Endothelial cell (in vitro differentiated cells): ENCODE data around the gene DBH. TPM values are rescaled to one million over a fixed set of nuclear protein-coding genes. Genes with fewer than 3 reads are reported as not detected.

ENCODE experiments used
- DNase-seq: peaks from one replicate; pipeline ENCODE4 v3.0.0; 2021; ENCODE audit warnings: low spot score
- H3K27ac Mint-ChIP-seq: one replicate; pipeline ENCODE4 v1.8.0; 2021; ENCODE audit warnings: mixed read lengths, inconsistent platforms; ENCODE audit not compliant: unreplicated experiment
- H3K27me3 Mint-ChIP-seq: one replicate; pipeline ENCODE4 v1.8.0; 2021; ENCODE audit warnings: mild to moderate bottlenecking, moderate library complexity, mixed read lengths, inconsistent platforms; ENCODE audit not compliant: unreplicated experiment
- H3K36me3 Mint-ChIP-seq: one replicate; pipeline ENCODE4 v1.8.0; 2021; ENCODE audit warnings: mild to moderate bottlenecking, low read depth, mixed read lengths, inconsistent platforms; ENCODE audit not compliant: unreplicated experiment
- H3K4me1 Mint-ChIP-seq: one replicate; pipeline ENCODE4 v1.8.0; 2021; ENCODE audit warnings: mild to moderate bottlenecking, mixed read lengths, inconsistent platforms; ENCODE audit not compliant: unreplicated experiment
- H3K4me3 Mint-ChIP-seq: one replicate; pipeline ENCODE4 v1.8.0; 2021; ENCODE audit warnings: mild to moderate bottlenecking, mixed read lengths, inconsistent platforms; ENCODE audit not compliant: unreplicated experiment
- H3K9me3 Mint-ChIP-seq: one replicate; pipeline ENCODE4 v1.8.0; 2021; ENCODE audit warnings: mixed read lengths, inconsistent platforms; ENCODE audit not compliant: unreplicated experiment
- CTCF ChIP-seq: fragments of 200-600 bp; sonication (generic); IDR thresholded peaks from one replicate; pipeline ENCODE4 v1.5.0; 2021; ENCODE audit warnings: antibody characterized with exemption; ENCODE audit not compliant: unreplicated experiment
- total RNA-seq: library from RNA; stranded (reverse); fragmentation: NEBNext Ultra II Directional; extraction: Animal tissue kit (Norgen Biotek cat#: 25700); gene quantifications from one replicate; pipeline ENCODE4 v1.2.1, GENCODE V29; 2021; ENCODE audit not compliant: unreplicated experiment

DBH gene
- total RNA-seq, 1 donor from 2014 or later, result 0.08 TPM

DNA sequence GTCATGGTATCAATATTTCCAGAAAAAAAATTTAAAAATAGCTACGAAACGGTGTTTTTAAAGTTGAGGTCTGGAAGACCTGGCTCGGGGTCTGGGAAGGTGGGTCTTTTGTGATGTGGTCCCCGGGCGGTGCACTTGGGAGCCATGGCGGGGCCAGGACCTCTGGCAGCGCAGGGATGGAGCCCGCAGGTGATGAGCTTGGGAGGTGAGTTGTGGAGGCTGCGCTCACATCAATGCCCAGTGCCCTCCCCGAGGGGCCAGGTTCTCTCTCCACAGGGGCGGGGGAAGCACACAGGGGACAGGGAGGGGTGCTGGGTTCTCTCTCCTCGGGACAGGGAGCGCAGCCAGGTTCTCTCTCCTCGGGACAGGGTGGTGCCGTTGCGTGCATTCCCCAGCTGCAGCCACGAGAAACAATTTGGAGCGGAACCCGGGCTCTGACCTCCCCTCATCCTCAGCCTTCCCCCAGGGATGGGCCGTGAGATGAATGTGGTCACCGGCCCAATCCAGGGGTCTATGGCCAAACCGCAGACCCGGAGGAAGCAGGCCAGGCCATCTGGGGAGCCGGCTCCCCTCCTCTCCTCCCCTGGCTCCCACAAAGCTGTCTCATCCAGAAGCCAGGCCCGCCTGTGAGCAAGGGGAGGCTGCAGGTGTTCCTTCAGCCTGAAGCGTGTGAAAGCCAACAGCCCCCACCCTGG, 25.8 kb downstream of the DBH start:
- Mint-ChIP-seq H3K4me1 (peaks cover 5% of the 10 kb centered on the region), H3K36me3 (no peaks in the 10 kb centered on the region), H3K4me3 (no peak overlapping the region), H3K27me3 (peaks cover 4% of the 10 kb centered on the region), H3K9me3 (no peaks in the 10 kb centered on the region), H3K27ac (no peak overlapping the region)
- no peak for TF ChIP-seq CTCF
- no peak for DNase-seq

GRCh38 chr9:133664173-133665050, 28.2 kb downstream of the DBH start:
- Mint-ChIP-seq H3K4me1 (peaks cover 9% of the 10 kb centered on the region), H3K36me3 (peaks cover 4% of the 10 kb centered on the region), H3K9me3 (no peaks in the 10 kb centered on the region), H3K27ac (no peak overlapping the region), H3K4me3 (no peak overlapping the region), H3K27me3 (peaks cover 2% of the 10 kb centered on the region)
- no peak for TF ChIP-seq CTCF
- no peak for DNase-seq

GRCh38 chr9:133665096-133665495, 28.9 kb downstream of the DBH start:
- DNase-seq, result no peak
- H3K4me1 Mint-ChIP-seq, result peaks cover 9% of the 10 kb centered on the region
- peaks cover 4% of the 10 kb centered on the region for H3K36me3 Mint-ChIP-seq
- no peak overlapping the region for H3K27ac Mint-ChIP-seq
- no peaks in the 10 kb centered on the region for H3K9me3 Mint-ChIP-seq
- no peak for TF ChIP-seq CTCF
- H3K4me3 Mint-ChIP-seq, result no peak overlapping the region
- peaks cover 2% of the 10 kb centered on the region for H3K27me3 Mint-ChIP-seq

- Mint-ChIP-seq H3K9me3 (no peaks in the 10 kb centered on the region), H3K27me3 (peaks cover 3% of the 10 kb centered on the region), H3K4me1 (peaks cover 9% of the 10 kb centered on the region), H3K27ac (no peak overlapping the region), H3K4me3 (no peak overlapping the region), H3K36me3 (peaks cover 4% of the 10 kb centered on the region)
- no peak for TF ChIP-seq CTCF
- DNase-seq, result no peak
Observed at GRCh38 chr9:133665535-133665934, 29.4 kb downstream of the DBH start.

GRCh38 chr9:133666387-133666786, 30.2 kb downstream of the DBH start:
- Mint-ChIP-seq H3K36me3 (peaks cover 4% of the 10 kb centered on the region), H3K27me3 (peaks cover 3% of the 10 kb centered on the region), H3K9me3 (no peaks in the 10 kb centered on the region), H3K4me1 (peaks cover 9% of the 10 kb centered on the region), H3K4me3 (no peak overlapping the region), H3K27ac (no peak overlapping the region)
- TF ChIP-seq CTCF, result no peak
- no peak for DNase-seq
